ENCODE results near the gene GALNT17.
"Not testable (repeated sequence)": the region's sequence is repeated elsewhere in the genome, so short reads cannot be mapped to it uniquely, and the experiment has no call there.

The GALNT17 gene

GRCh38 chr7:71171476-71171875, 39.5 kb downstream of the GALNT17 start:
- no peak for DNase-seq (ENCODE audit: low spot score)

- DNase-seq (ENCODE audit: low spot score), result no peak
Measured at GRCh38 chr7:71173955-71174354, 42.0 kb downstream of the GALNT17 start.

- DNase-seq (ENCODE audit: low spot score), result no peak
Measured at GRCh38 chr7:71182438-71182935, 50.5 kb downstream of the GALNT17 start.

GRCh38 chr7:71184136-71184535, 52.2 kb downstream of the GALNT17 start:
- no peak for DNase-seq (ENCODE audit: low spot score)

- DNase-seq (ENCODE audit: low spot score), result no peak
Measured at GRCh38 chr7:71184609-71185008, 52.7 kb downstream of the GALNT17 start.

- DNase-seq (ENCODE audit: low spot score), result no peak
Measured at GRCh38 chr7:71186535-71187057, 54.7 kb downstream of the GALNT17 start.

GRCh38 chr7:71191771-71192170, 59.8 kb downstream of the GALNT17 start:
- no peak for DNase-seq (ENCODE audit: low spot score)

GRCh38 chr7:71193099-71193810, 61.3 kb downstream of the GALNT17 start:
- DNase-seq (ENCODE audit: low spot score), result no peak

GRCh38 chr7:71198391-71198790, 66.4 kb downstream of the GALNT17 start:
- no peak for DNase-seq (ENCODE audit: low spot score)

GRCh38 chr7:71198887-71199286, 66.9 kb downstream of the GALNT17 start:
- DNase-seq (ENCODE audit: low spot score), result no peak

- no peak for DNase-seq (ENCODE audit: low spot score)
Measured at GRCh38 chr7:71206184-71206583, 74.2 kb downstream of the GALNT17 start.

- DNase-seq (ENCODE audit: low spot score), result no peak
Measured at GRCh38 chr7:71208881-71209280, 76.9 kb downstream of the GALNT17 start.

- not testable (repeated sequence) for DNase-seq (ENCODE audit: low spot score)
Measured at GRCh38 chr7:71209484-71209883, 77.5 kb downstream of the GALNT17 start.

- DNase-seq (ENCODE audit: low spot score), result no peak
Measured at GRCh38 chr7:71210220-71210619, 78.3 kb downstream of the GALNT17 start.

GRCh38 chr7:71212433-71212832, 80.5 kb downstream of the GALNT17 start:
- DNase-seq (ENCODE audit: low spot score), result not testable (repeated sequence)

GRCh38 chr7:71216211-71216610, 84.3 kb downstream of the GALNT17 start:
- DNase-seq (ENCODE audit: low spot score), result no peak

- no peak for DNase-seq (ENCODE audit: low spot score)
Measured at GRCh38 chr7:71220210-71220695, 88.3 kb downstream of the GALNT17 start.

GRCh38 chr7:71221049-71221448, 89.1 kb downstream of the GALNT17 start:
- no peak for DNase-seq (ENCODE audit: low spot score)

GRCh38 chr7:71221549-71221948, 89.6 kb downstream of the GALNT17 start:
- no peak for DNase-seq (ENCODE audit: low spot score)

GRCh38 chr7:71227126-71227525, 95.2 kb downstream of the GALNT17 start:
- no peak for DNase-seq (ENCODE audit: low spot score)

- no peak for DNase-seq (ENCODE audit: low spot score)
Measured at GRCh38 chr7:71229148-71229547, 97.2 kb downstream of the GALNT17 start.

GRCh38 chr7:71229699-71230098, 97.8 kb downstream of the GALNT17 start:
- DNase-seq (ENCODE audit: low spot score), result no peak

- DNase-seq (ENCODE audit: low spot score), result no peak
Measured at GRCh38 chr7:71235253-71235652, 103.3 kb downstream of the GALNT17 start.
